Measurements from ENCODE around the gene GREB1L.

Gene GREB1L

DNA sequence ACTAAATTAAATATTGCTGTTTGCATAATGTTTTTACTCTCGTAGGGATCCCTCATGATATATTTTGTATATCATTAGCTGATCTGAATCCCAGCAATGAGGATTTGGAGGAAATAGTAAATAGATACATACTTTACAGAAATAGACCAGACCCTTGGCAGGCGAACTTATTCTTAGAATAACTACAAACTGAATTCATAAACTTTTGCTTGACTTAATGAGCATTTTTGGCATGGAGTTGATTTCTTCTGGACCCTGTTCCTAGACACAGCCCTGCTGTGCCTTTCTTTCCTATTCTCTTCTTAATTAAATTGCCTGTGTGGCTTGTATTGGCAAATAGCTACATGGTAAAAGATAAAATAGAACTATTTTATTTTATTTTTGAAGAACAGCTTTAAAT, 145.9 kb downstream of the GREB1L start:
- H3K4me3 ChIP-seq (ENCODE audit: low read depth, low read length), result no peak overlapping the region
- TF ChIP-seq, protein P1, sequence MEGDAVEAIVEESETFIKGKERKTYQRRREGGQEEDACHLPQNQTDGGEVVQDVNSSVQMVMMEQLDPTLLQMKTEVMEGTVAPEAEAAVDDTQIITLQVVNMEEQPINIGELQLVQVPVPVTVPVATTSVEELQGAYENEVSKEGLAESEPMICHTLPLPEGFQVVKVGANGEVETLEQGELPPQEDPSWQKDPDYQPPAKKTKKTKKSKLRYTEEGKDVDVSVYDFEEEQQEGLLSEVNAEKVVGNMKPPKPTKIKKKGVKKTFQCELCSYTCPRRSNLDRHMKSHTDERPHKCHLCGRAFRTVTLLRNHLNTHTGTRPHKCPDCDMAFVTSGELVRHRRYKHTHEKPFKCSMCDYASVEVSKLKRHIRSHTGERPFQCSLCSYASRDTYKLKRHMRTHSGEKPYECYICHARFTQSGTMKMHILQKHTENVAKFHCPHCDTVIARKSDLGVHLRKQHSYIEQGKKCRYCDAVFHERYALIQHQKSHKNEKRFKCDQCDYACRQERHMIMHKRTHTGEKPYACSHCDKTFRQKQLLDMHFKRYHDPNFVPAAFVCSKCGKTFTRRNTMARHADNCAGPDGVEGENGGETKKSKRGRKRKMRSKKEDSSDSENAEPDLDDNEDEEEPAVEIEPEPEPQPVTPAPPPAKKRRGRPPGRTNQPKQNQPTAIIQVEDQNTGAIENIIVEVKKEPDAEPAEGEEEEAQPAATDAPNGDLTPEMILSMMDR (IDR thresholded peaks at IDR 0.05; ENCODE audit: low read depth, low read length), result no peak

DNA sequence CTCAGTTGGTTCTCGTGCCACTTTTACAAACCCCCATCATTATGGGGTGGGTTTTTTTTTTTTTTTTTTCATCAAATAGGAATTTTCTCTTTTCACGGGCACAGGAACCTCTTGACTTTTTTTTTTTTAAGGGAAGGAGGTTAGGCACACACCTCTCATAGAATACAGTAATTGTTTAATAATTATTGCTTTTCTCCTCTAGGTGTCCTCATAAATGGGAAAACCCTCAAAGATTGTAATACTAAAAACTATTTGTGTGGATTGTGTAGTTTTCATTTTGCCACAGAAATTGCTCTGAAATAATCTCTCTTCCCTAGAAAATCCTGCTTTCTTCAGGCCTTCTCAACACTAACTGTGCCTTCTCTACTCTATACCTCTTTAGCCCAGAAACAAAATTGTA, 147.3 kb downstream of the GREB1L start:
- no peak overlapping the region for H3K4me3 ChIP-seq (ENCODE audit: low read depth, low read length)
- TF ChIP-seq, protein P1 (IDR thresholded peaks at IDR 0.05; ENCODE audit: low read depth, low read length), result no peak

DNA sequence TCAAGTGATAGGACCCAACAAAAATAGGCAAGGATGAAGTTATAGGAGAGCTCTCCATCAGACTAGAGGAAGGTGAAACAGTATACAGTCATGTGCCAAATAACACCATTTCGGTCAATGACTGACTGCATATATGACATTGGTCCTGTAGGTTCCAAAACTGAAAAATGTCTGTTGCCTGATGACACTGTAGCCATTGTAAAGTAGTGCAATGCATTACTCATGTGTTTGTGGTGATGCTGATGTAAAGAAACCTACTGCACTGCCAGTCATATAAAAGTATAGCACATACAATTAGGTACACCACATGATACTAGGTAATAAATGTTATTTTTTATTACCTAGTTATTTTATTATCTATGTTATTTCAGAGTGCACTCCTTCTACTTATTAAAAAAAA, 147.9 kb downstream of the GREB1L start:
- no peak overlapping the region for H3K4me3 ChIP-seq (ENCODE audit: low read depth, low read length)
- TF ChIP-seq, protein P1 (IDR thresholded peaks at IDR 0.05; ENCODE audit: low read depth, low read length), result no peak

DNA sequence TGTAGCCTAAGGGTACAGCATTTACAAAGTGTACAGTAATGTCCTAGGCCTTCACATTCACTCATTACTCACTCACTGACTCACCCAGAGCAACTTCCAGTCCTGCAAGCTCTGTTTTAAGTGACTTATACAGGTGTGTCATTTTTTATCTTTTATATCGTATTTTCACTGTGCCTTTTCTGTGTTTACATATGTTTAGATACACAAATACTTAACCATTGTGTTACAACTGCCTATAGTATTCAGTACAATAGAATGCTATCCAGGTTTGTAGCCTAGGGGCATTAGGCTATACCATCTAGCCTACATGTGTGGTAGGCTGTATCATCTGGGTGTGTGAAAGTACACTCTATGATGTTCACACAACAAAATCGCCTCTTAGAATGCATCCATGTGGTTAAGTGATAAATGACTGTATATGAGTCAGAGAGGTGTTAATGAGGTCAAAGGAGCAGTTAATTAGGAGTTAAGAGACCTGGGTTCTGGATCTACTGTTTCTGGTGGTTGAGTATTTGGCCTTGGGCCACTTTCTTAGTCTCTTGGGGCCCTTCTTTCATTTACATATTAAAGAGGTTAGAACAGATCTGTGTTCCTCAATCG, 149.1 kb downstream of the GREB1L start:
- H3K4me3 ChIP-seq (ENCODE audit: low read depth, low read length), result no peak overlapping the region
- TF ChIP-seq, protein P1 (IDR thresholded peaks at IDR 0.05; ENCODE audit: low read depth, low read length), result no peak

DNA sequence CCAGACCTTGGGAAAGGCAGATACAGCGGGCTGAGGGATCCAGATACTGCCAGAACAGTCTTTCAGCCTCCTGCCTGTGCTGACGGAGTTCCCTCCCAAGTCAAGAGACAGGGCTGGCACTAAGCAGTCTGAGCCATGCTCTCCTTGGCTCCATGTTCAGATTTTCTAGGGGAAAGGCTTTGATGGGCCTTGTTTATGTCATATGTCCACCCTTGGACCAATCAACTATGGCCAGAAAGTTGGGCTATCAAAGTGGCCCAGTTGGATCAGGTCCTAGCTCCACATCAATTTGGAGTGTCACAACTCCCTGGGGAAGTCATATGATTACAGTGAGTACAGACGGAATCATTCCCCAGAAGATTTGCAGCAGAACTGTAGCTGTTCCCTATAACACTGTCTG, 152.0 kb downstream of the GREB1L start:
- H3K4me3 ChIP-seq (ENCODE audit: low read depth, low read length), result no peak overlapping the region
- TF ChIP-seq, protein P1 (IDR thresholded peaks at IDR 0.05; ENCODE audit: low read depth, low read length), result no peak

DNA sequence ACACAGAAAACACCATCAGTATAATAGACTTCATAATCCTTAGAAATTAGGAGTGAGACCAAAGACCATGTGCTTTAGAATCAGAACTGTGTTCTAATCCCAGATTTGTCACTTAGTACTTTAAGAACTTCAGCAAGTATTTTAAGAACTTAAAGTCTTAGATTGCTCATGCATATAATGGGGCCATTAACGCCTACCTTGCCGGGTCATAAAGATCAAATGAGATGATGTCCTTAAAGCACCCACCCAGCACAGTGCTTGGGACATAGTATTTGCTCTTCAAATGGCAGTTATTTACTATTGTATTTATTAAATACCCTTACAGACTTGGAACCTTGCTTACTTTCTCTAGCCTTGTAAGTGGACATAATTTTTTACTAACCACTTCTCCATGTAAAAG, 156.1 kb downstream of the GREB1L start:
- no peak overlapping the region for H3K4me3 ChIP-seq (ENCODE audit: low read depth, low read length)
- TF ChIP-seq, protein P1 (IDR thresholded peaks at IDR 0.05; ENCODE audit: low read depth, low read length), result no peak

DNA sequence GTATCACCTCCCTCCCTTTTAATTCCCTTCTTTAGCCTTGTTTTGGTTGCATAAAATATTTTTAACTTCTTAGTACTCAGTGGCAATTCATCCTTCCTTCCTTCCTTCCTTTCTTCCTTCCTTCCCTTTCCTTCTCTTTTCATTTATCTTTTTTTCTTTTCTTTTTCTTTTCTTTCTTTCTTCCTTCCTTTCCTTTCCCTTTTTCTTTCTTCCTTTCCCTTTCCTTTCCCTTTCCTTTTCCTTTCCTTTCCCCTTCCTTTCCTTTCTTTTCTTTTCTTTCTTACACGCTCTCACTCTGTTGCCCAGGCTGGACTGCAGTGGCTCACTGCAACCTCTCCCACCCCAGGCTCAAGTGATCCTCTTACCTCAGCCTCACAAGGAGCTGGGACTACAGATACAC, 160.2 kb downstream of the GREB1L start:
- TF ChIP-seq, protein P1 (IDR thresholded peaks at IDR 0.05; ENCODE audit: low read depth, low read length), result no peak
- H3K4me3 ChIP-seq (ENCODE audit: low read depth, low read length), result no peak overlapping the region
